GM15510 (cell line): ENCODE results near the gene ANGPTL1.

Source experiments
- POLR2A ChIP-seq: IDR thresholded peaks from 3 replicates; pipeline ENCODE4 v1.6.1; 2011; ENCODE audit warnings: borderline replicate concordance; ENCODE audit not compliant: insufficient read length; ENCODE audit errors: extremely low read depth

Gene ANGPTL1

GRCh38 chr1:178821134-178821866, 49.6 kb downstream of the ANGPTL1 start:
- no peak for TF ChIP-seq POLR2A

- TF ChIP-seq POLR2A, result no peak
Measured at GRCh38 chr1:178819123-178819522, 51.8 kb downstream of the ANGPTL1 start.

GRCh38 chr1:178818416-178818815, 52.5 kb downstream of the ANGPTL1 start:
- TF ChIP-seq POLR2A, result no peak

DNA sequence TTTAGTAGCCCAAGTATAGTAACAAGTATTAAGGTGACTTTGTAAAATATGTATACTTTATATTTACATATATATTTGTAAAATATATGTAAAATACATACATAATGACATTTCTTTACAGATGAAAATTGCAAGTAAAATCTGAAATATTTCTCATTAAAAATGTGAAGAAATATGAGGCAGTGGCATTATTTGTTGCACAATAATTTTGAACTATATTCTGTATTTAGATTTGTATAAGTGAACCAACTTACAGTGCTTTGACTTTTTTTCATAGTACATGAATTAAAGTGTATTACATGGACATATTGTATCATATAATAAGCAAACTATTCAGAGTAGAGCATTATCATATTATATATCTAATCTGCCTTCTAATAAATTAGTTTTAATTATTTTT, 60.3 kb downstream of the ANGPTL1 start:
- TF ChIP-seq POLR2A, result no peak

DNA sequence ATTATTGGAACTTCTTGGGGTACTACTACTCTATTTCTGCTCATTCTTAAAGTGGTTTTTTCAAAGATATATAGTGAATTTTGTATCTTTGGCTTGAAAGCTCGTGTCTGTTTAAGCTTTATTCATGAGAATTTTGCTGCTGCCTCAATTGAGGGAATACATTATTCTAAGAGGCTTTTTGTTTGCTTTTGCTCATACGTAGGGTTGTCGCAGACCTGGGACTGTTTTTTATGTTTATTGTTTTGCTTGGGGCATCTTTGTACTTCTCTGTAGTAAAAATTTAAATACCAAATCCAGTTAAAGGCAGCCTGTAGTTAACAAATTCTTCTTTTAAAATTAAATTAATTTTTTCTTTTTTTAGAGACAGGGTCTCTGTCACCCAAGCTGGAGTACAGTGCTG, 62.3 kb downstream of the ANGPTL1 start:
- TF ChIP-seq POLR2A, result no peak

- TF ChIP-seq POLR2A, result no peak
Measured at GRCh38 chr1:178806665-178807300, 64.1 kb downstream of the ANGPTL1 start.

GRCh38 chr1:178802873-178803272, 68.0 kb downstream of the ANGPTL1 start:
- TF ChIP-seq POLR2A, result no peak
